Measurements from ENCODE around the gene RPL18A.

DNA sequence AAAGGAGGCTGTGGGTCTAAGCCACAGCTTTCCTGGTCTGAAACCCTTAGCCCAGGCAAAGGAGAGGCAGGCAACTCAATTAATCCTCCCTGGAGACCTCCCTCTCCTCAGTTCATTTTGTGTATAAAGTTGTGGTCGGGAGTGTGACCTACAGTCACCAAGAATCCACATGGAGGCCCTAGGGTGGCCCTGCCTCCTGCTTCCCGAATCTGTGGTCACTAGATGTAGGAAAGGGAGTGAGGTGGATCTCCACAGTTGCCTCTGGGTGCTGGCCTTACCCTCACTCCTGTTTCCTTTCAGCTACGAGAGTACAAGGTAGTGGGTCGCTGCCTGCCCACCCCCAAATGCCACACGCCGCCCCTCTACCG is 1.3 kb downstream of the RPL18A start:
- TF ChIP-seq, protein P1, sequence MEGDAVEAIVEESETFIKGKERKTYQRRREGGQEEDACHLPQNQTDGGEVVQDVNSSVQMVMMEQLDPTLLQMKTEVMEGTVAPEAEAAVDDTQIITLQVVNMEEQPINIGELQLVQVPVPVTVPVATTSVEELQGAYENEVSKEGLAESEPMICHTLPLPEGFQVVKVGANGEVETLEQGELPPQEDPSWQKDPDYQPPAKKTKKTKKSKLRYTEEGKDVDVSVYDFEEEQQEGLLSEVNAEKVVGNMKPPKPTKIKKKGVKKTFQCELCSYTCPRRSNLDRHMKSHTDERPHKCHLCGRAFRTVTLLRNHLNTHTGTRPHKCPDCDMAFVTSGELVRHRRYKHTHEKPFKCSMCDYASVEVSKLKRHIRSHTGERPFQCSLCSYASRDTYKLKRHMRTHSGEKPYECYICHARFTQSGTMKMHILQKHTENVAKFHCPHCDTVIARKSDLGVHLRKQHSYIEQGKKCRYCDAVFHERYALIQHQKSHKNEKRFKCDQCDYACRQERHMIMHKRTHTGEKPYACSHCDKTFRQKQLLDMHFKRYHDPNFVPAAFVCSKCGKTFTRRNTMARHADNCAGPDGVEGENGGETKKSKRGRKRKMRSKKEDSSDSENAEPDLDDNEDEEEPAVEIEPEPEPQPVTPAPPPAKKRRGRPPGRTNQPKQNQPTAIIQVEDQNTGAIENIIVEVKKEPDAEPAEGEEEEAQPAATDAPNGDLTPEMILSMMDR (IDR thresholded peaks at IDR 0.05), result no peak
- TF ChIP-seq POLR2A (IDR thresholded peaks at IDR 0.05), result no peak
- no peak for TF ChIP-seq EP300 (IDR thresholded peaks at IDR 0.05)
